SK-N-SH (cell line): ENCODE measurements around the gene COX7B.

Source experiments
- EZH2phosphoT487 ChIP-seq: fragments of 200-600 bp; sonication (generic); IDR thresholded peaks from 2 replicates; pipeline ENCODE4 v1.6.1; 2017; ENCODE audit warnings: low read depth, mixed run types, mild to moderate bottlenecking, antibody characterized with exemption, moderate library complexity, borderline replicate concordance
- FOXM1 ChIP-seq: IDR thresholded peaks from 2 replicates; pipeline ENCODE4 v1.4.0; 2012; ENCODE audit warnings: low read depth, mild to moderate bottlenecking
- JUND ChIP-seq: IDR thresholded peaks from 2 replicates; pipeline ENCODE4 v1.4.0; 2012
- NFIC ChIP-seq: IDR thresholded peaks from 2 replicates; pipeline ENCODE4 v1.4.0; 2012; ENCODE audit warnings: borderline replicate concordance
- POLR2AphosphoS5 ChIP-seq: IDR thresholded peaks from 2 replicates; pipeline ENCODE4 v1.6.1; 2012; ENCODE audit warnings: low read depth, low read length
- RFX5 ChIP-seq: IDR thresholded peaks from 2 replicates; pipeline ENCODE4 v1.6.1; 2012; ENCODE audit warnings: mild to moderate bottlenecking, improper control_type of control experiment, low read length
- SMC3 ChIP-seq: IDR thresholded peaks from 2 replicates; pipeline ENCODE4 v1.6.1; 2012; ENCODE audit warnings: low read depth, low read length, improper control_type of control experiment
- TAF1 ChIP-seq: IDR thresholded peaks from 2 replicates; pipeline ENCODE4 v1.6.1; 2012; ENCODE audit warnings: low read depth, mild to moderate bottlenecking, low read length, moderate library complexity, borderline replicate concordance
- TCF12 ChIP-seq: IDR thresholded peaks from 2 replicates; pipeline ENCODE4 v1.4.0; 2012
- TF ChIP-seq, protein P1 (sequence below): fragments of 200-600 bp; sonication (generic); IDR thresholded peaks from 2 replicates; pipeline ENCODE4 v1.6.1; 2017; ENCODE audit warnings: antibody characterized with exemption, mild to moderate bottlenecking, moderate library complexity
- TF ChIP-seq, protein P2 (sequence below): fragments of 150-350 bp; IDR thresholded peaks from 2 replicates; pipeline ENCODE4 v1.6.1; 2017; ENCODE audit warnings: antibody characterized with exemption, low read length, low read depth, borderline replicate concordance

DNA sequence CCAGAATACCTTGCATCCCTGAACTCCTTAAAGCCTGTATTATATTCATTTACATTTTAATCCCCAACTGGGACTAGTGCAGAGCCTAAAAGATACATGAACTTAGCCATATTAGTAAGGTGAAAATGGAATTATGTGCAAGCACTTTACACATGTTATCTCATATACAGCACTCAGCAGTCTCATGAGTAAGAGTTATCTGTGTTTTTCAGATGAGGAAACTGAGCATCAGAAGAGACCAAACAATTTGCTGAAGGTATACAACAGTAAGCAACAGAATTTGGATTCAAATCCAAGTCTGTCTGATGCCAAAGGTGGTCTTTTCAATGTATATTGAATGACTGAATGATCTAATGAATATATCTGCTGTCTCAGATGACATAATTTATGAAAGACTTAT is 23.5 kb downstream of the COX7B start:
- TF ChIP-seq, protein P1, sequence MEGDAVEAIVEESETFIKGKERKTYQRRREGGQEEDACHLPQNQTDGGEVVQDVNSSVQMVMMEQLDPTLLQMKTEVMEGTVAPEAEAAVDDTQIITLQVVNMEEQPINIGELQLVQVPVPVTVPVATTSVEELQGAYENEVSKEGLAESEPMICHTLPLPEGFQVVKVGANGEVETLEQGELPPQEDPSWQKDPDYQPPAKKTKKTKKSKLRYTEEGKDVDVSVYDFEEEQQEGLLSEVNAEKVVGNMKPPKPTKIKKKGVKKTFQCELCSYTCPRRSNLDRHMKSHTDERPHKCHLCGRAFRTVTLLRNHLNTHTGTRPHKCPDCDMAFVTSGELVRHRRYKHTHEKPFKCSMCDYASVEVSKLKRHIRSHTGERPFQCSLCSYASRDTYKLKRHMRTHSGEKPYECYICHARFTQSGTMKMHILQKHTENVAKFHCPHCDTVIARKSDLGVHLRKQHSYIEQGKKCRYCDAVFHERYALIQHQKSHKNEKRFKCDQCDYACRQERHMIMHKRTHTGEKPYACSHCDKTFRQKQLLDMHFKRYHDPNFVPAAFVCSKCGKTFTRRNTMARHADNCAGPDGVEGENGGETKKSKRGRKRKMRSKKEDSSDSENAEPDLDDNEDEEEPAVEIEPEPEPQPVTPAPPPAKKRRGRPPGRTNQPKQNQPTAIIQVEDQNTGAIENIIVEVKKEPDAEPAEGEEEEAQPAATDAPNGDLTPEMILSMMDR: no peak
- no peak for TF ChIP-seq POLR2AphosphoS5
- no peak for TF ChIP-seq SMC3
- no peak for TF ChIP-seq TAF1
- TF ChIP-seq RFX5: no peak
- no peak for TF ChIP-seq TCF12
- TF ChIP-seq, protein P2, sequence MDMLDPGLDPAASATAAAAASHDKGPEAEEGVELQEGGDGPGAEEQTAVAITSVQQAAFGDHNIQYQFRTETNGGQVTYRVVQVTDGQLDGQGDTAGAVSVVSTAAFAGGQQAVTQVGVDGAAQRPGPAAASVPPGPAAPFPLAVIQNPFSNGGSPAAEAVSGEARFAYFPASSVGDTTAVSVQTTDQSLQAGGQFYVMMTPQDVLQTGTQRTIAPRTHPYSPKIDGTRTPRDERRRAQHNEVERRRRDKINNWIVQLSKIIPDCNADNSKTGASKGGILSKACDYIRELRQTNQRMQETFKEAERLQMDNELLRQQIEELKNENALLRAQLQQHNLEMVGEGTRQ: no peak
- no peak for TF ChIP-seq NFIC
- no peak for TF ChIP-seq JUND
- TF ChIP-seq FOXM1: no peak
- no peak for TF ChIP-seq EZH2phosphoT487
